Measurements from ENCODE around the gene SCAPER. TPM values are rescaled to one million over a fixed set of nuclear protein-coding genes. Genes with fewer than 3 reads are reported as not detected.
"Not testable (repeated sequence)": the region's sequence is repeated elsewhere in the genome, so short reads cannot be mapped to it uniquely, and the experiment has no call there.

Gene SCAPER
- total RNA-seq, 1 experiment from 2014 or later, result 7.4 TPM

- Mint-ChIP-seq H3K9me3 (no peaks in the 10 kb centered on the region), H3K27me3 (ENCODE audit: low read depth) (no peaks in the 10 kb centered on the region), H3K36me3 (ENCODE audit: insufficient read depth in 1 of 3, low read depth in 3 of 3) (peaks cover 0 to 4% (median 4%) of the 10 kb centered on the region in 3 experiments; a peak in 2 of 7 replicates), H3K4me1 (peaks cover 4 to 5% of the 10 kb centered on the region in 2 experiments), H3K27ac (no peak overlapping the region; a peak in 1 of 7 replicates), H3K4me3 (no peak overlapping the region)
- Histone ChIP-seq H2BK20ac (ENCODE audit: low read depth, low read length, poor library complexity, severe bottlenecking) (no peak overlapping the region), H3T11ph (ENCODE audit: low read length) (no peak overlapping the region), H2BK12ac (ENCODE audit: insufficient read length, low read depth, low read length) (no peak overlapping the region), H4K5ac (ENCODE audit: insufficient read length, low read depth, low read length) (no peak overlapping the region), H2BK120ac (ENCODE audit: low read depth, low read length, poor library complexity, severe bottlenecking) (no peak overlapping the region), H2BK15ac (ENCODE audit: low read depth, low read length) (no peak overlapping the region), H3K23me2 (ENCODE audit: insufficient read length, low read depth, low read length, poor library complexity, severe bottlenecking) (no peaks in the 10 kb centered on the region), H3K79me1 (ENCODE audit: insufficient read depth, low read depth, low read length, poor library complexity, severe bottlenecking) (no peaks in the 10 kb centered on the region), H3K79me2 (ENCODE audit: insufficient read depth, low read length) (no peaks in the 10 kb centered on the region), H3K9ac (ENCODE audit: extremely low read depth, insufficient read length, low read length) (no peak overlapping the region), H3K9me3 (ENCODE audit: control insufficient read depth, low read depth, low read length) (no peaks in the 10 kb centered on the region), H2AFZ (ENCODE audit: low read length) (no peak overlapping the region), H3K4ac (ENCODE audit: low read depth, low read length) (no peak overlapping the region), H3K27me3 (ENCODE audit: insufficient read depth, low read length) (no peaks in the 10 kb centered on the region), H3K27ac (ENCODE audit: insufficient read length, low read depth, low read length) (no peak overlapping the region), H3K23ac (ENCODE audit: insufficient read length, low read depth, low read length) (no peak overlapping the region), H4K8ac (replicated peaks; ENCODE audit: insufficient read length, low read depth, low read length) (no peak overlapping the region), H2BK5ac (ENCODE audit: insufficient read length, low read length) (no peak overlapping the region), H3K4me2 (ENCODE audit: insufficient read depth, insufficient read length, low read length) (no peak overlapping the region), H3K4me1 (ENCODE audit: insufficient read depth, low read length) (no peaks in the 10 kb centered on the region), H3K18ac (ENCODE audit: insufficient read length, low read depth, low read length) (no peak overlapping the region), H4K91ac (ENCODE audit: insufficient read length, low read depth, low read length) (no peak overlapping the region), H2AK5ac (ENCODE audit: insufficient read length, low read length) (no peak overlapping the region), H4K20me1 (ENCODE audit: control insufficient read depth, insufficient read depth, insufficient read length) (no peaks in the 10 kb centered on the region), H3K14ac (ENCODE audit: insufficient read depth, low read length) (no peak overlapping the region), H3K56ac (ENCODE audit: insufficient read length, low read depth, low read length) (no peak overlapping the region)
- WGBS (ENCODE audit: extremely low coverage, insufficient read length, low lambda C conversion rate), result no CpG with 5 or more reads among the region's 26 CpGs
- no peak for DNase-seq
- TF ChIP-seq, protein P1, sequence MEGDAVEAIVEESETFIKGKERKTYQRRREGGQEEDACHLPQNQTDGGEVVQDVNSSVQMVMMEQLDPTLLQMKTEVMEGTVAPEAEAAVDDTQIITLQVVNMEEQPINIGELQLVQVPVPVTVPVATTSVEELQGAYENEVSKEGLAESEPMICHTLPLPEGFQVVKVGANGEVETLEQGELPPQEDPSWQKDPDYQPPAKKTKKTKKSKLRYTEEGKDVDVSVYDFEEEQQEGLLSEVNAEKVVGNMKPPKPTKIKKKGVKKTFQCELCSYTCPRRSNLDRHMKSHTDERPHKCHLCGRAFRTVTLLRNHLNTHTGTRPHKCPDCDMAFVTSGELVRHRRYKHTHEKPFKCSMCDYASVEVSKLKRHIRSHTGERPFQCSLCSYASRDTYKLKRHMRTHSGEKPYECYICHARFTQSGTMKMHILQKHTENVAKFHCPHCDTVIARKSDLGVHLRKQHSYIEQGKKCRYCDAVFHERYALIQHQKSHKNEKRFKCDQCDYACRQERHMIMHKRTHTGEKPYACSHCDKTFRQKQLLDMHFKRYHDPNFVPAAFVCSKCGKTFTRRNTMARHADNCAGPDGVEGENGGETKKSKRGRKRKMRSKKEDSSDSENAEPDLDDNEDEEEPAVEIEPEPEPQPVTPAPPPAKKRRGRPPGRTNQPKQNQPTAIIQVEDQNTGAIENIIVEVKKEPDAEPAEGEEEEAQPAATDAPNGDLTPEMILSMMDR (conservative IDR thresholded peaks at IDR 0.05), result no peak
Measured at GRCh38 chr15:76875911-76876310, 29.2 kb downstream of the SCAPER start.

GRCh38 chr15:76873066-76873465 is 32.1 kb downstream of the SCAPER start:
- not testable (repeated sequence) for H3K4me1 Mint-ChIP-seq; H3T11ph ChIP-seq (ENCODE audit: low read length); H3K14ac ChIP-seq (ENCODE audit: insufficient read depth, low read length); H3K79me1 ChIP-seq (ENCODE audit: insufficient read depth, low read depth, low read length, poor library complexity, severe bottlenecking); H3K9me3 ChIP-seq (ENCODE audit: control insufficient read depth, low read depth, low read length); H3K4me2 ChIP-seq (ENCODE audit: insufficient read depth, insufficient read length, low read length); H2BK15ac ChIP-seq (ENCODE audit: low read depth, low read length); H2BK20ac ChIP-seq (ENCODE audit: low read depth, low read length, poor library complexity, severe bottlenecking); H2AK5ac ChIP-seq (ENCODE audit: insufficient read length, low read length); H3K79me2 ChIP-seq (ENCODE audit: insufficient read depth, low read length); H3K36me3 Mint-ChIP-seq (ENCODE audit: insufficient read depth in 1 of 3, low read depth in 3 of 3); H2BK120ac ChIP-seq (ENCODE audit: low read depth, low read length, poor library complexity, severe bottlenecking); H3K9me3 Mint-ChIP-seq; H2AFZ ChIP-seq (ENCODE audit: low read length); H3K4me1 ChIP-seq (ENCODE audit: insufficient read depth, low read length); H3K4me3 Mint-ChIP-seq; H4K8ac ChIP-seq (replicated peaks; ENCODE audit: insufficient read length, low read depth, low read length); H4K5ac ChIP-seq (ENCODE audit: insufficient read length, low read depth, low read length); H2BK5ac ChIP-seq (ENCODE audit: insufficient read length, low read length); H2BK12ac ChIP-seq (ENCODE audit: insufficient read length, low read depth, low read length); DNase-seq; H3K27ac ChIP-seq (ENCODE audit: insufficient read length, low read depth, low read length); H4K20me1 ChIP-seq (ENCODE audit: control insufficient read depth, insufficient read depth, insufficient read length); H3K4ac ChIP-seq (ENCODE audit: low read depth, low read length); H3K27me3 ChIP-seq (ENCODE audit: insufficient read depth, low read length); H3K27me3 Mint-ChIP-seq (ENCODE audit: low read depth); H3K56ac ChIP-seq (ENCODE audit: insufficient read length, low read depth, low read length); H3K18ac ChIP-seq (ENCODE audit: insufficient read length, low read depth, low read length); H3K23ac ChIP-seq (ENCODE audit: insufficient read length, low read depth, low read length); H3K27ac Mint-ChIP-seq; H3K23me2 ChIP-seq (ENCODE audit: insufficient read length, low read depth, low read length, poor library complexity, severe bottlenecking); H3K9ac ChIP-seq (ENCODE audit: extremely low read depth, insufficient read length, low read length); H4K91ac ChIP-seq (ENCODE audit: insufficient read length, low read depth, low read length)
- no CpG with 5 or more reads among the region's 2 CpGs for WGBS (ENCODE audit: extremely low coverage, insufficient read length, low lambda C conversion rate)

Measured in H9 (cell line).